HEK293 (cell line): ENCODE measurements around the gene ANXA4.

Source experiments
- CTCF ChIA-PET: fragments of 350-600 bp; formaldehyde crosslinking; extraction: SDS; loops from one replicate; lab custom pipeline; 2021; ENCODE audit warnings: antibody characterized with exemption; lab: Yijun Ruan, JAX
- POLR2A ChIA-PET: fragments of 300-600 bp; formaldehyde crosslinking; extraction: SDS; loops from one replicate; lab custom pipeline; 2020; ENCODE audit warnings: antibody characterized with exemption, inconsistent platforms; lab: Yijun Ruan, JAX
- H3K27ac ChIP-seq: fragments of 200-500 bp; sonication (Bioruptor generic); 2 replicates; pipeline ENCODE4 v1.5.1; 2014; ENCODE audit warnings: low read depth, low read length, control low read depth, inconsistent platforms; ENCODE audit errors: extremely low read depth
- H3K36me3 ChIP-seq, 2 experiments: fragments of 200-500 bp in 1 of 2; sonication (Bioruptor generic) in 1 of 2; 1 replicate in 1 of 2; 2 replicates in 1 of 2; pipeline ENCODE4 v1.5.1; 2014 to 2017; ENCODE audit warnings: inconsistent platforms in 2 of 2, low read length in 2 of 2; ENCODE audit not compliant: control insufficient read depth in 2 of 2, insufficient read depth in 1 of 2
- H3K4me1 ChIP-seq: fragments of 200-500 bp; sonication (Bioruptor generic); 2 replicates; pipeline ENCODE4 v1.5.1; 2014; ENCODE audit warnings: mild to moderate bottlenecking, low read length, inconsistent platforms; ENCODE audit not compliant: control insufficient read depth, insufficient read depth
- H3K4me3 ChIP-seq: 2 replicates; pipeline ENCODE4 v1.5.1; 2011; ENCODE audit warnings: low read depth, mild to moderate bottlenecking, control low read depth, low read length, moderate library complexity
- H3K9me3 ChIP-seq: fragments of 200-500 bp; sonication (Bioruptor generic); 2 replicates; pipeline ENCODE4 v1.5.1; 2014; ENCODE audit warnings: low read depth, low read length, inconsistent platforms; ENCODE audit not compliant: control insufficient read depth, insufficient read depth
- BCL11A ChIP-seq: fragments of 450-650 bp; formaldehyde crosslinking; IDR thresholded peaks from 2 replicates; pipeline ENCODE4 v1.5.1; 2016; ENCODE audit warnings: low read depth, missing biosample characterization, missing genetic modification characterization
- HOXA7 ChIP-seq: sonication (generic); formaldehyde crosslinking; IDR thresholded peaks from 2 replicates; pipeline ENCODE4 v1.8.1; 2022; ENCODE audit warnings: missing genetic modification reagents, borderline replicate concordance
- SCRT2 ChIP-seq: fragments of 450-650 bp; formaldehyde crosslinking; IDR thresholded peaks from 2 replicates; pipeline ENCODE4 v1.5.1; 2016; ENCODE audit warnings: missing biosample characterization, missing genetic modification characterization
- SP7 ChIP-seq: fragments of 450-650 bp; formaldehyde crosslinking; IDR thresholded peaks from 2 replicates; pipeline ENCODE4 v1.5.1; 2016; ENCODE audit warnings: missing biosample characterization, missing genetic modification characterization
- ZBTB48 ChIP-seq: fragments of 450-650 bp; formaldehyde crosslinking; IDR thresholded peaks from 2 replicates; pipeline ENCODE4 v1.5.1; 2016; ENCODE audit warnings: missing biosample characterization, missing genetic modification characterization
- ZNF114 ChIP-seq: fragments of 450-650 bp; formaldehyde crosslinking; IDR thresholded peaks from 2 replicates; pipeline ENCODE4 v1.5.0; 2017; ENCODE audit warnings: missing biosample characterization, missing genetic modification characterization
- ZNF133 ChIP-seq: fragments of 450-650 bp; formaldehyde crosslinking; IDR thresholded peaks from 2 replicates; pipeline ENCODE4 v1.5.1; 2016; ENCODE audit warnings: missing biosample characterization, missing genetic modification characterization
- ZNF18 ChIP-seq: fragments of 450-650 bp; formaldehyde crosslinking; IDR thresholded peaks from 2 replicates; pipeline ENCODE4 v1.5.1; 2016; ENCODE audit warnings: missing biosample characterization, missing genetic modification characterization
- ZNF266 ChIP-seq: fragments of 450-650 bp; formaldehyde crosslinking; IDR thresholded peaks from 2 replicates; pipeline ENCODE4 v1.5.1; 2016; ENCODE audit warnings: missing biosample characterization, missing genetic modification characterization, low read depth
- ZNF280D ChIP-seq: fragments of 450-650 bp; formaldehyde crosslinking; IDR thresholded peaks from 2 replicates; pipeline ENCODE4 v1.5.1; 2016; ENCODE audit warnings: missing biosample characterization, missing genetic modification characterization
- ZNF366 ChIP-seq: fragments of 450-650 bp; formaldehyde crosslinking; conservative IDR thresholded peaks from 2 replicates; pipeline ENCODE4 v1.5.1; 2016; ENCODE audit warnings: missing biosample characterization, missing genetic modification characterization
- ZNF394 ChIP-seq: fragments of 450-650 bp; formaldehyde crosslinking; IDR thresholded peaks from 2 replicates; pipeline ENCODE4 v1.5.1; 2016; ENCODE audit warnings: missing biosample characterization, missing genetic modification characterization, mild to moderate bottlenecking, moderate library complexity, borderline replicate concordance
- ZNF558 ChIP-seq: fragments of 450-650 bp; formaldehyde crosslinking; IDR thresholded peaks from 2 replicates; pipeline ENCODE4 v1.5.1; 2016; ENCODE audit warnings: missing biosample characterization, missing genetic modification characterization
- ZNF623 ChIP-seq: fragments of 450-650 bp; formaldehyde crosslinking; IDR thresholded peaks from 2 replicates; pipeline ENCODE4 v1.5.1; 2016; ENCODE audit warnings: missing biosample characterization, missing genetic modification characterization
- ZNF701 ChIP-seq: fragments of 450-650 bp; formaldehyde crosslinking; IDR thresholded peaks from 2 replicates; pipeline ENCODE4 v1.5.1; 2016; ENCODE audit warnings: missing biosample characterization, missing genetic modification characterization
- ZNF704 ChIP-seq: fragments of 450-650 bp; formaldehyde crosslinking; IDR thresholded peaks from 2 replicates; pipeline ENCODE4 v1.5.1; 2016; ENCODE audit warnings: missing biosample characterization, missing genetic modification characterization
- ZNF830 ChIP-seq: fragments of 450-650 bp; IDR thresholded peaks from 2 replicates; pipeline ENCODE4 v1.5.0; 2018; ENCODE audit warnings: missing biosample characterization, missing genetic modification characterization, low read depth, mild to moderate bottlenecking, moderate library complexity
- ZSCAN18 ChIP-seq: fragments of 450-650 bp; formaldehyde crosslinking; IDR thresholded peaks from 2 replicates; pipeline ENCODE4 v1.5.1; 2016; ENCODE audit warnings: missing biosample characterization, missing genetic modification characterization

Gene ANXA4

GRCh38 chr2:69796174-69796573, 54.2 kb downstream of the ANXA4 start (continued):
- no peak for TF ChIP-seq ZNF704

- no peaks in the 10 kb centered on the region; a peak in 1 of 3 replicates for H3K36me3 ChIP-seq
- no peaks in the 10 kb centered on the region for H3K9me3 ChIP-seq
- CTCF ChIA-PET = interaction anchor here (0.7 to 2.0 kb wide), 3 partner anchors 18 to 72 kb away, joined by 3 to 10 read pairs (median 7); no protein-coding TSS in a partner anchor
- no peak overlapping the region for H3K27ac ChIP-seq
- peaks cover 12% of the 10 kb centered on the region for H3K4me1 ChIP-seq
- TF ChIP-seq ZSCAN18 = no peak
- TF ChIP-seq ZNF114 (tag by site-specific recombination) = no peak
- TF ChIP-seq ZNF558 = no peak
- TF ChIP-seq ZNF623 (tag by site-specific recombination) = no peak
- no peak for TF ChIP-seq ZNF266 (tag by site-specific recombination)
- TF ChIP-seq ZNF18 = no peak
- TF ChIP-seq ZNF133 (tag by site-specific recombination) = no peak
- TF ChIP-seq ZNF701 (tag by site-specific recombination) = no peak
- TF ChIP-seq ZNF704 = no peak
- no peak for TF ChIP-seq ZNF280D (tag by site-specific recombination)
- no peak for TF ChIP-seq BCL11A
- no peak for TF ChIP-seq SCRT2
- TF ChIP-seq SP7 = no peak
- no peak for TF ChIP-seq ZBTB48
- TF ChIP-seq ZNF830 (tag by site-specific recombination) = no peak
- no peak for TF ChIP-seq ZNF366 (tag by site-specific recombination)
- no peak for TF ChIP-seq ZNF394 (tag by site-specific recombination)
- TF ChIP-seq HOXA7 (CRISPR knock-in tag) = no peak
- POLR2A ChIA-PET = no interaction called here
- H3K4me3 ChIP-seq = no peak overlapping the region
Observed at GRCh38 chr2:69797235-69797634, 55.3 kb downstream of the ANXA4 start.
